IMR-90 (cell line): ENCODE results near the gene RERE. TPM values are rescaled to one million over a fixed set of nuclear protein-coding genes. Genes with fewer than 3 reads are reported as not detected.

Experiments used
- ATAC-seq: fragments of 200-7000 bp; cut with Tn5 transposase; 2 replicates; pipeline ENCODE4 v1.9.1; 2020; ENCODE audit warnings: low read depth, mild to moderate bottlenecking, moderate library complexity
- BruUV-seq: library from RNA; stranded (reverse); fragments of 400-500 nt; replicated peaks from 2 replicates; lab custom pipeline; 2021; lab: Mats Ljungman, UMichigan
- CTCF ChIA-PET: fragments of 300-600 bp; formaldehyde crosslinking; extraction: SDS; loops from one replicate; lab custom pipeline; 2021; ENCODE audit warnings: antibody characterized with exemption; lab: Yijun Ruan, JAX
- POLR2A ChIA-PET: fragments of 300-600 bp; sonication (Branson Sonifier 250); formaldehyde crosslinking; loops from one replicate; lab custom pipeline; 2022; ENCODE audit warnings: antibody characterized with exemption; ENCODE audit not compliant: unreplicated experiment; lab: Charles Lee
- DNase-seq: peaks from one replicate; pipeline ENCODE4 v3.0.0; 2013
- H2AFZ ChIP-seq: replicated peaks from 2 replicates; pipeline ENCODE3; 2013; ENCODE audit warnings: low read length, mild to moderate bottlenecking; ENCODE audit not compliant: poor library complexity
- H2AK5ac ChIP-seq: 2 replicates; pipeline ENCODE4 v1.6.1; 2013; ENCODE audit warnings: low read depth, low read length, inconsistent platforms
- H2AK9ac ChIP-seq: replicated peaks from 2 replicates; pipeline ENCODE3; 2013; ENCODE audit warnings: mild to moderate bottlenecking, low read depth, low read length, moderate library complexity; ENCODE audit not compliant: poor library complexity
- H2BK120ac ChIP-seq: 2 replicates; pipeline ENCODE4 v1.6.1; 2013; ENCODE audit warnings: low read depth, low read length, inconsistent platforms
- H2BK15ac ChIP-seq: 3 replicates; pipeline ENCODE4 v1.6.1; 2013; ENCODE audit warnings: low read depth, low read length, inconsistent platforms
- H2BK20ac ChIP-seq: 2 replicates; pipeline ENCODE4 v1.6.1; 2013; ENCODE audit warnings: low read depth, mild to moderate bottlenecking, inconsistent platforms, low read length, moderate library complexity
- H2BK5ac ChIP-seq: 2 replicates; pipeline ENCODE4 v1.6.1; 2013; ENCODE audit warnings: mild to moderate bottlenecking, low read depth, low read length, inconsistent platforms; ENCODE audit not compliant: poor library complexity, severe bottlenecking
- H3K14ac ChIP-seq: replicated peaks from 2 replicates; pipeline ENCODE4 v1.6.1; 2013; ENCODE audit warnings: low read depth, low read length, inconsistent platforms
- H3K18ac ChIP-seq: 2 replicates; pipeline ENCODE4 v1.6.1; 2013; ENCODE audit warnings: low read depth, low read length, control low read depth
- H3K23ac ChIP-seq: 2 replicates; pipeline ENCODE4 v1.6.1; 2013; ENCODE audit warnings: low read depth, low read length, inconsistent platforms
- H3K27ac ChIP-seq: 2 replicates; pipeline ENCODE4 v1.5.1; 2013; ENCODE audit warnings: mild to moderate bottlenecking, control low read depth, low read length; ENCODE audit not compliant: insufficient read depth
- H3K27me3 ChIP-seq: 2 replicates; pipeline ENCODE4 v1.6.1; 2013; ENCODE audit warnings: low read length; ENCODE audit not compliant: control insufficient read depth, insufficient read depth
- H3K36me3 ChIP-seq: 2 replicates; pipeline ENCODE4 v1.6.1; 2013; ENCODE audit warnings: low read length, mixed read lengths; ENCODE audit not compliant: control insufficient read depth, insufficient read depth
- H3K4ac ChIP-seq: 2 replicates; pipeline ENCODE4 v1.6.1; 2013; ENCODE audit warnings: low read depth, low read length, inconsistent platforms
- H3K4me1 ChIP-seq: 2 replicates; pipeline ENCODE4 v1.6.1; 2013; ENCODE audit warnings: low read length, mixed read lengths; ENCODE audit not compliant: control insufficient read depth, insufficient read depth
- H3K4me2 ChIP-seq: 2 replicates; pipeline ENCODE4 v1.6.1; 2013; ENCODE audit warnings: low read depth, mild to moderate bottlenecking, control low read depth, low read length, moderate library complexity
- H3K4me3 ChIP-seq: 2 replicates; pipeline ENCODE4 v1.5.1; 2013; ENCODE audit warnings: low read depth, mild to moderate bottlenecking, control low read depth, low read length, moderate library complexity; ENCODE audit not compliant: insufficient read depth
- H3K56ac ChIP-seq: 2 replicates; pipeline ENCODE4 v1.6.1; 2013; ENCODE audit warnings: low read length, inconsistent platforms; ENCODE audit not compliant: insufficient read depth; ENCODE audit errors: extremely low read depth
- H3K79me1 ChIP-seq, 2 experiments: 2 replicates each; pipeline ENCODE4 v1.6.1; 2013; ENCODE audit warnings: low read length in 2 of 2, inconsistent platforms in 1 of 2, low read depth in 1 of 2
- H3K9ac ChIP-seq: 2 replicates; pipeline ENCODE4 v1.6.1; 2013; ENCODE audit warnings: low read depth, low read length, control low read depth
- H3K9me1 ChIP-seq: 2 replicates; pipeline ENCODE4 v1.6.1; 2013; ENCODE audit warnings: low read length, inconsistent platforms; ENCODE audit not compliant: insufficient read depth
- H3K9me3 ChIP-seq: 2 replicates; pipeline ENCODE4 v1.6.1; 2013; ENCODE audit warnings: low read length; ENCODE audit not compliant: control insufficient read depth, insufficient read depth
- H4K20me1 ChIP-seq: 2 replicates; pipeline ENCODE4 v1.6.1; 2013; ENCODE audit warnings: low read length, inconsistent platforms; ENCODE audit not compliant: insufficient read depth
- H4K5ac ChIP-seq: 2 replicates; pipeline ENCODE4 v1.6.1; 2013; ENCODE audit warnings: mild to moderate bottlenecking, low read depth, low read length, control low read depth
- H4K8ac ChIP-seq, 2 experiments: 2 replicates each; pipeline ENCODE4 v1.6.1; 2013; ENCODE audit warnings: low read depth in 2 of 2, low read length in 2 of 2, control low read depth in 1 of 2, inconsistent platforms in 1 of 2
- H4K91ac ChIP-seq: 2 replicates; pipeline ENCODE4 v1.6.1; 2013; ENCODE audit warnings: low read depth, low read length, inconsistent platforms; ENCODE audit not compliant: insufficient read depth
- BHLHE40 ChIP-seq: fragments of 150-350 bp; IDR thresholded peaks from 2 replicates; pipeline ENCODE4 v1.6.1; 2016; ENCODE audit warnings: mild to moderate bottlenecking, low read depth, low read length
- CHD1 ChIP-seq: IDR thresholded peaks from 2 replicates; pipeline ENCODE4 v1.6.1; 2012; ENCODE audit warnings: low read depth, low read length, improper control_type of control experiment
- CTCF ChIP-seq: conservative IDR thresholded peaks from 2 replicates; pipeline ENCODE4 v1.5.1; 2012; ENCODE audit warnings: mild to moderate bottlenecking, low read depth, low read length, improper control_type of control experiment
- MAFK ChIP-seq: IDR thresholded peaks from 2 replicates; pipeline ENCODE4 v1.6.1; 2012; ENCODE audit warnings: low read depth, low read length, improper control_type of control experiment
- MAZ ChIP-seq: IDR thresholded peaks from 2 replicates; pipeline ENCODE4 v1.6.1; 2012; ENCODE audit warnings: low read depth, mild to moderate bottlenecking, low read length, improper control_type of control experiment, moderate library complexity, borderline replicate concordance
- RAD21 ChIP-seq: IDR thresholded peaks from 2 replicates; pipeline ENCODE4 v1.6.1; 2012; ENCODE audit warnings: low read length, improper control_type of control experiment
- RCOR1 ChIP-seq: IDR thresholded peaks from 2 replicates; pipeline ENCODE4 v1.6.1; 2012; ENCODE audit warnings: mild to moderate bottlenecking, low read length, improper control_type of control experiment; ENCODE audit not compliant: insufficient replicate concordance
- USF2 ChIP-seq: fragments of 150-350 bp; IDR thresholded peaks from 2 replicates; pipeline ENCODE4 v1.6.1; 2017; ENCODE audit warnings: mild to moderate bottlenecking, antibody characterized with exemption, low read length, low read depth
- WGBS, 2 experiments: methylation state at CpG; one replicate each; pipeline versions ENCODE4 v1.1.5 to v1.1.7; 2013; ENCODE audit warnings: missing lambda C conversion rate in 2 of 2; ENCODE audit not compliant: insufficient read length in 1 of 2; ENCODE audit errors: extremely low coverage in 2 of 2; 5-methylcytosine and 5-hydroxymethylcytosine counted together
- dilution Hi-C: fragments of 300-500 bp; cut with HindIII; formaldehyde crosslinking; loops from one replicate; pipeline ENCODE4 v1.14.3; 2018; ENCODE audit warnings: low sequenced_read_pairs; ENCODE audit not compliant: unreplicated experiment
- in situ Hi-C: fragments of 300-500 bp; cut with MboI; formaldehyde crosslinking; loops from 3 replicates; pipeline ENCODE4 v1.14.3; 2019; ENCODE audit warnings: low sequenced_read_pairs, inconsistent platforms, mixed read lengths
- intact Hi-C: fragments of 100-400 bp; cut with micrococcal nuclease; formaldehyde crosslinking; loops from 2 replicates; pipeline ENCODE4 v1.10.0; 2022
- polyA plus RNA-seq, 3 experiments: library from polyadenylated mRNA; depleted of rRNA; stranded (reverse); fragments of >200 nt; gene quantifications; 2 replicates each; pipeline ENCODE4 v1.2.3, GENCODE V29; 2012; ENCODE audit warnings: low replicate concordance in 1 of 3
- total RNA-seq: library from RNA; depleted of rRNA; stranded (reverse); fragments of >200 nt; gene quantifications from 2 replicates; pipeline ENCODE4 v1.2.3, GENCODE V29; 2012

The RERE gene
- total and polyA plus RNA-seq, 2 of the 4 experiments (the other 2 are of a cell fraction): 11.5 to 25.1 TPM

GRCh38 chr1:8467308-8467707, 350.1 kb downstream of the RERE start:
- in situ Hi-C loops: no loop called here
- no TSS peak for BruUV-seq

More at GRCh38 chr1:8467308-8467707, 350.1 kb downstream of the RERE start:
- Histone ChIP-seq H4K91ac (no peak overlapping the region), H3K4me1 (peaks cover 30% of the 10 kb centered on the region), H4K8ac (no peak overlapping the region; a peak in 1 of 4 replicates), H3K27me3 (no peaks in the 10 kb centered on the region), H2BK15ac (no peak overlapping the region), H2BK120ac (no peak overlapping the region), H3K36me3 (peaks cover 3% of the 10 kb centered on the region), H2AFZ (no peak overlapping the region), H3K18ac (no peak overlapping the region), H2AK5ac (no peak overlapping the region), H4K5ac (no peak overlapping the region), H3K23ac (peak overlapping the region; percentile 10; the same call in 1 of the 2 replicates), H2BK20ac (no peak overlapping the region), H2BK5ac (no peak overlapping the region), H3K9me1 (peaks cover 22% of the 10 kb centered on the region), H4K20me1 (peaks cover 4% of the 10 kb centered on the region), H3K9me3 (no peaks in the 10 kb centered on the region), H3K4me2 (no peak overlapping the region), H3K4ac (no peak overlapping the region), H3K56ac (no peak overlapping the region), H3K4me3 (no peak overlapping the region), H3K9ac (no peak overlapping the region), H3K27ac (no peak overlapping the region), H3K14ac (no peak overlapping the region), H2AK9ac (no peak overlapping the region), H3K79me1 (peaks cover 36 to 54% of the 10 kb centered on the region in 2 experiments; a peak in 3 of 4 replicates)
- WGBS, 2 experiments: no CpG with 5 or more reads among the region's 3 CpGs
- DNase-seq (no peak), ATAC-seq (no peak)
- dilution Hi-C loops (no loop called here), intact Hi-C loops (loop anchor here (5.0 to 10.0 kb wide), 3 partner anchors 95 to 387 kb away; partner anchors contain the start of gene RERE)
- no peak for TF ChIP-seq CTCF
- TF ChIP-seq CHD1: no peak
- TF ChIP-seq RAD21: no peak
- no peak for TF ChIP-seq USF2
- TF ChIP-seq MAFK: no peak
- TF ChIP-seq RCOR1: no peak
- TF ChIP-seq MAZ: no peak
- no peak for TF ChIP-seq BHLHE40
- ChIA-PET CTCF (no interaction called here), POLR2A (no interaction called here)
